ENCODE results near the gene LMAN1L. TPM values are rescaled to one million over a fixed set of nuclear protein-coding genes. Genes with fewer than 3 reads are reported as not detected.

Gene LMAN1L
- total RNA-seq, 6 experiments from 2014 or later, result not detected

- Mint-ChIP-seq H3K36me3 (ENCODE audit: low read depth) (no peaks in the 10 kb centered on the region), H3K4me3 (no peak overlapping the region), H3K27ac (no peak overlapping the region), H3K9me3 (no peaks in the 10 kb centered on the region), H3K27me3 (ENCODE audit: insufficient read depth) (peaks cover 10% of the 10 kb centered on the region), H3K4me1 (ENCODE audit: low read depth) (peaks cover 15% of the 10 kb centered on the region)
- no peak for DNase-seq
- TF ChIP-seq CTCF (IDR thresholded peaks at IDR 0.05), result no peak
These were observed 20.9 kb downstream of the LMAN1L start for GRCh38 chr15:74833376-74834107.

- H3K4me1 Mint-ChIP-seq (ENCODE audit: low read depth), result peaks cover 5% of the 10 kb centered on the region; the same call in 1 of the 2 replicates
- peaks cover 9% of the 10 kb centered on the region for H3K27me3 Mint-ChIP-seq (ENCODE audit: insufficient read depth)
- no peaks in the 10 kb centered on the region for H3K9me3 Mint-ChIP-seq
- H3K27ac Mint-ChIP-seq, result no peak overlapping the region
- DNase-seq, result peak; percentile 50
- no peak overlapping the region for H3K4me3 Mint-ChIP-seq
- no peaks in the 10 kb centered on the region for H3K36me3 Mint-ChIP-seq (ENCODE audit: low read depth)
- TF ChIP-seq CTCF (IDR thresholded peaks at IDR 0.05), result peak; percentile 90
These were observed 22.7 kb downstream of the LMAN1L start for GRCh38 chr15:74835312-74835823.

GRCh38 chr15:74836846-74837245 is 24.2 kb downstream of the LMAN1L start:
- H3K4me3 Mint-ChIP-seq, result no peak overlapping the region
- no peaks in the 10 kb centered on the region for H3K9me3 Mint-ChIP-seq
- no peaks in the 10 kb centered on the region for H3K36me3 Mint-ChIP-seq (ENCODE audit: low read depth)
- H3K27ac Mint-ChIP-seq, result no peak overlapping the region
- peaks cover 12% of the 10 kb centered on the region; the same call in 1 of the 2 replicates for H3K4me1 Mint-ChIP-seq (ENCODE audit: low read depth)
- DNase-seq, result no peak
- no peak for TF ChIP-seq CTCF (IDR thresholded peaks at IDR 0.05)
- peaks cover 7% of the 10 kb centered on the region for H3K27me3 Mint-ChIP-seq (ENCODE audit: insufficient read depth)

- Mint-ChIP-seq H3K27me3 (ENCODE audit: insufficient read depth) (peaks cover 7% of the 10 kb centered on the region), H3K4me1 (ENCODE audit: low read depth) (peaks cover 17% of the 10 kb centered on the region; the same call in 1 of the 2 replicates), H3K4me3 (no peak overlapping the region), H3K36me3 (ENCODE audit: low read depth) (no peaks in the 10 kb centered on the region), H3K27ac (no peak overlapping the region), H3K9me3 (no peaks in the 10 kb centered on the region)
- peak; percentile 29 for TF ChIP-seq CTCF (IDR thresholded peaks at IDR 0.05)
- DNase-seq, result no peak
These were observed 25.0 kb downstream of the LMAN1L start for GRCh38 chr15:74837482-74838136.

GRCh38 chr15:74838137-74838516 is 25.5 kb downstream of the LMAN1L start:
- peaks cover 3% of the 10 kb centered on the region for H3K27me3 Mint-ChIP-seq (ENCODE audit: insufficient read depth)
- H3K9me3 Mint-ChIP-seq, result no peaks in the 10 kb centered on the region
- TF ChIP-seq CTCF (IDR thresholded peaks at IDR 0.05), result no peak
- no peak overlapping the region for H3K27ac Mint-ChIP-seq
- DNase-seq, result no peak
- H3K4me1 Mint-ChIP-seq (ENCODE audit: low read depth), result peaks cover 17% of the 10 kb centered on the region; the same call in 1 of the 2 replicates
- no peak overlapping the region for H3K4me3 Mint-ChIP-seq
- no peaks in the 10 kb centered on the region for H3K36me3 Mint-ChIP-seq (ENCODE audit: low read depth)

All from HFFc6 (cell line).